Testis (tissue), 3 donors: ENCODE measurements around the gene PXDN. TPM values are rescaled to one million over a fixed set of nuclear protein-coding genes. Genes with fewer than 3 reads are reported as not detected.
A peak's percentile ranks its signal among the peaks of the same experiment; 100 is the strongest.

Experiments used
- DNase-seq: peaks from one replicate; pipeline ENCODE4 v3.0.0-alpha.2; 2019
- H3K27ac ChIP-seq, 2 donors: fragments of 200-600 bp; sonication (generic); one replicate each; pipeline ENCODE4 v1.5.1; 2019
- H3K27me3 ChIP-seq: fragments of 200-600 bp; sonication (generic); one replicate; pipeline ENCODE4 v1.5.1; 2019
- H3K36me3 ChIP-seq: fragments of 200-600 bp; sonication (generic); one replicate; pipeline ENCODE4 v1.5.1; 2017; ENCODE audit warnings: low read depth; ENCODE audit errors: missing control alignments
- H3K4me1 ChIP-seq: fragments of 200-600 bp; sonication (generic); one replicate; pipeline ENCODE4 v1.5.1; 2019
- H3K4me3 ChIP-seq, 2 donors: fragments of 200-600 bp; sonication (generic); one replicate each; pipeline ENCODE4 v1.5.1; 2017 to 2019
- H3K9me3 ChIP-seq: fragments of 200-600 bp; sonication (generic); one replicate; pipeline ENCODE4 v1.5.1; 2017
- POLR2A ChIP-seq: fragments of 450-650 bp; IDR thresholded peaks from one replicate; pipeline ENCODE4 v1.6.1; 2017; ENCODE audit warnings: antibody characterized with exemption, mild to moderate bottlenecking, moderate library complexity
- WGBS, 2 donors: methylation state at CpG; one replicate each; pipeline ENCODE4 v1.1.5; 2018; 5-methylcytosine and 5-hydroxymethylcytosine counted together
- intact Hi-C: fragments of 100-400 bp; cut with DNase I; formaldehyde crosslinking; loops from one replicate; pipeline ENCODE4 v1.15.1; 2023; ENCODE audit warnings: low total_unique reads
- polyA plus RNA-seq: library from polyadenylated mRNA; stranded (reverse); fragments of 350-450 nt; fragmentation: Illumina TruSeq; extraction: RNeasy Lipid Tissue Mini Kit (QIAGEN cat#74804); gene quantifications from one replicate; pipeline ENCODE4 v1.2.3, GENCODE V29; 2014; ENCODE audit warnings: low read depth, low replicate concordance; ENCODE audit not compliant: insufficient read depth
- total RNA-seq, 2 donors: library from RNA; depleted of rRNA; stranded (reverse); fragments of >200 nt; gene quantifications; one replicate each; pipeline ENCODE4 v1.2.3, GENCODE V29; 2016
- TF ChIP-seq, protein P1 (sequence below), 3 experiments: fragments of 450-650 bp in 2 of 3; fragments of 200-600 bp in 1 of 3; sonication (generic) in 1 of 3; IDR thresholded peaks; one replicate each; pipeline ENCODE4 v1.5.1; 2016 to 2019; ENCODE audit warnings: antibody characterized with exemption in 3 of 3, mild to moderate bottlenecking in 2 of 3, moderate library complexity in 1 of 3

Gene PXDN
- total and polyA plus RNA-seq, 3 donors from 2014 or later, result 26.7 to 41.8 (median 33.8) TPM

- no peaks in the 10 kb centered on the region for H3K9me3 ChIP-seq
- DNase-seq, result no peak
- H3K4me3 ChIP-seq, result no peak overlapping the region
- intact Hi-C loops, result no loop called here
- no peaks in the 10 kb centered on the region for H3K36me3 ChIP-seq
- no peaks in the 10 kb centered on the region for H3K27me3 ChIP-seq
- no peaks in the 10 kb centered on the region for H3K4me1 ChIP-seq
- no peak for TF ChIP-seq POLR2A
- TF ChIP-seq, protein P1, sequence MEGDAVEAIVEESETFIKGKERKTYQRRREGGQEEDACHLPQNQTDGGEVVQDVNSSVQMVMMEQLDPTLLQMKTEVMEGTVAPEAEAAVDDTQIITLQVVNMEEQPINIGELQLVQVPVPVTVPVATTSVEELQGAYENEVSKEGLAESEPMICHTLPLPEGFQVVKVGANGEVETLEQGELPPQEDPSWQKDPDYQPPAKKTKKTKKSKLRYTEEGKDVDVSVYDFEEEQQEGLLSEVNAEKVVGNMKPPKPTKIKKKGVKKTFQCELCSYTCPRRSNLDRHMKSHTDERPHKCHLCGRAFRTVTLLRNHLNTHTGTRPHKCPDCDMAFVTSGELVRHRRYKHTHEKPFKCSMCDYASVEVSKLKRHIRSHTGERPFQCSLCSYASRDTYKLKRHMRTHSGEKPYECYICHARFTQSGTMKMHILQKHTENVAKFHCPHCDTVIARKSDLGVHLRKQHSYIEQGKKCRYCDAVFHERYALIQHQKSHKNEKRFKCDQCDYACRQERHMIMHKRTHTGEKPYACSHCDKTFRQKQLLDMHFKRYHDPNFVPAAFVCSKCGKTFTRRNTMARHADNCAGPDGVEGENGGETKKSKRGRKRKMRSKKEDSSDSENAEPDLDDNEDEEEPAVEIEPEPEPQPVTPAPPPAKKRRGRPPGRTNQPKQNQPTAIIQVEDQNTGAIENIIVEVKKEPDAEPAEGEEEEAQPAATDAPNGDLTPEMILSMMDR (IDR thresholded peaks at IDR 0.05), result no peak
- H3K27ac ChIP-seq, result no peak overlapping the region
- 80 to 81% methylated on average over 8 of the region's 8 CpGs for WGBS, 2 donors
Observed at GRCh38 chr2:1654696-1655374, 89.5 kb downstream of the PXDN start.

DNA sequence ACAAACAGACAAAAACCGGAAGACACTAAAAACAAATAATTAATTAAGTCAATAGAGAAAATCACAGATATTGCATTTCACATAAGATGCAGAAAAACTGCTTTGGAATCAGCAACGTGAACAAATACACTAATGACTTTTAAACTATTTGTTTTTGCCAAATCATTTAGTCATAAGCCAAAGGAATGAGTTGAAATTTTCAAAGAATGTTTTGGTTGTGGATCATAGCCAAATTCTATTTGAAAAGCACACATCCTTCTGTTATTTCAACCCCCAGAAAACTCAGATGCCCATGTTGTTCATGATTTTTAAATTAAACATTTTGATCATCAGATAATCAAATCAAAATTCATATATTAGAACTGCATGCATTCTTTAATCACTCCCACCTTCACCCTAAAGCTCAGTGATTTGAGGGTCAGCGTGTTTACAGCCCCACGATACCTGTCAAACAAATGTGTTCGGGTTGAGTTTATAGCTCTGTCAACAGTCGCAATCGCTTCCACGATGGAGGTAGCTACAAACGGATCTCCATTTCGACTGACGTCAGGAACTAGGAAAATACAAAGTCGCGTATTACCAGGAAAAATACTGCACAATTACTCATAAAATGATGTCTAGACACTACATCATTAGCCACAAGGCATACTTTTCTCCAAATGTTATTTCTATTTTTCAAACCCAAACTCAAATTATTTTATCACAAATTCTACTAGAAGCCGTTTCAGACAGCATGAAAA, 90.2 kb downstream of the PXDN start:
- no peak for TF ChIP-seq POLR2A
- TF ChIP-seq, protein P1 (IDR thresholded peaks at IDR 0.05), result no peak
- no peaks in the 10 kb centered on the region for H3K36me3 ChIP-seq

DNA sequence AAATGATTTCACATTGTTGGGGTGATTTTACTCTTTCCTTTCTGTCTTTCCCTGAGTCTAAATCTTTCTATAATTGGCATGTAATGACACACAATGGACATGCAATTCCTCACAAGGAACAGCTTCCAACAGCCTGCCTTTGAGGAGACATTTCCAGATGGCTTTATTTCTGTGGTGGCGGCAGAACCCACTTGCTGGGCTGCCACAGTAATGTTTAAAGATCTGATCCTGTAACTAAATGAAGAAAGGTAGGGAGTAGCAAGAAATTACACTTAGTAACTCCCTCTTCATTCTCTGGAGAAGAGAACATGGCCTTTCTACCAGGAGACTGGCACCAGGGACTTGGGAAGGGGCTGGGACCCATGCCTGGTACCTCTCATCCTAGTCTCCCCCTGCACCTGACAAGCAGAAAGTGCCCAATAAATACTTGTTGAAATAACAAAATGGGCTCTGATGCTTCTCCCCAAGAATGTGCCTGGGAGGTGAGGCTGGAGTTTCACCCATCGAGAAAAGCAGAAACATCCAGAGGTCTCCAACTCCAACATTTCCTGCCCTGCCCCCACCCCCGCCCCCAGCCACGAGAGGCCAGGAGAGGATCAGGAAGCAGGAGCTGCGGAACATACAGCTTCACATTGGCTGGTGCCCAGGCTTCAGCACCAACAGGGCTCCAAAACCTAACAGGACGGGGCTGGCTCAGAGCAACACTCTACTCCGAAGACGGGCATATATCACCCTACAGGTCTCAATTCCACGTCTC, 92.1 kb downstream of the PXDN start:
- no peaks in the 10 kb centered on the region for H3K4me1 ChIP-seq
- no peak overlapping the region for H3K27ac ChIP-seq
- no peaks in the 10 kb centered on the region for H3K9me3 ChIP-seq
- no peak overlapping the region for H3K4me3 ChIP-seq
- TF ChIP-seq POLR2A, result no peak
- TF ChIP-seq, protein P1 (IDR thresholded peaks at IDR 0.05), result no peak
- WGBS, 2 donors, result 68 to 71% methylated on average over 8 to 9 of the region's 9 CpGs
- DNase-seq, result no peak
- intact Hi-C loops, result no loop called here
- H3K36me3 ChIP-seq, result no peaks in the 10 kb centered on the region
- no peaks in the 10 kb centered on the region for H3K27me3 ChIP-seq

More for the DNA sequence above, 90.2 kb downstream of the PXDN start:
- no peak for DNase-seq
- intact Hi-C loops, result no loop called here
- Histone ChIP-seq H3K4me3 (no peak overlapping the region), H3K27me3 (no peaks in the 10 kb centered on the region), H3K9me3 (no peaks in the 10 kb centered on the region), H3K4me1 (no peaks in the 10 kb centered on the region), H3K27ac (peak overlapping the region in 1 of 2 donors; percentile 9)
- 64 to 79% methylated on average over 14 of the region's 14 CpGs for WGBS, 2 donors

GRCh38 chr2:1651121-1652033, 92.9 kb downstream of the PXDN start:
- Histone ChIP-seq H3K4me3 (no peak overlapping the region), H3K27ac (no peak overlapping the region), H3K27me3 (no peaks in the 10 kb centered on the region), H3K4me1 (no peaks in the 10 kb centered on the region), H3K36me3 (no peaks in the 10 kb centered on the region), H3K9me3 (no peaks in the 10 kb centered on the region)
- intact Hi-C loops, result no loop called here
- no peak for TF ChIP-seq POLR2A
- TF ChIP-seq, protein P1 (IDR thresholded peaks at IDR 0.05), result no peak
- DNase-seq, result peak; percentile 6
- WGBS, 2 donors, result 80 to 90% methylated on average over 16 of the region's 16 CpGs
